ENCODE data around the gene GAL3ST3. TPM values are rescaled to one million over a fixed set of nuclear protein-coding genes. Genes with fewer than 3 reads are reported as not detected.

GAL3ST3 gene
- total RNA-seq, 1 donor from 2014 or later: 0.94 TPM

DNA sequence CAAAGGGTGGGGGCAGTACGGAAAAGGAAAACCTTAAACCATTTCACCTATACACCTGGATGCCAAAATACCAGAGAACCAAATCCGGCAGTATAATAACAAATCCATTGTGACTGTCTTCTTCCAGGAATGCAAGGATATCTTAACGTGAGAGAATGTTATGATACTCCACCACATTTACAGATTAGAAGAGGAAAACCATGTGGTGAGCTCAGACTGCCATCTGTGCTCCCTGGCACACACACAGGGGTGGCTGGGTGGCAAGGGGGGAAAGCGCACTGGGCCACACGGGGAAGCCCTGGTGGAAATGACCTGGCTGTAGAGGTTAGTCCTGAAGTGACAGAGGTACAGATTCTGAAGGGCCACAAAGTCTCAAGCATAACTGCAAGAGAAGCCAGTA lies 56.9 kb downstream of the GAL3ST3 start:
- Mint-ChIP-seq H3K36me3 (ENCODE audit: unreplicated experiment) (peaks cover 14% of the 10 kb centered on the region), H3K4me3 (ENCODE audit: unreplicated experiment) (no peak overlapping the region), H3K9me3 (ENCODE audit: unreplicated experiment) (no peaks in the 10 kb centered on the region), H3K27me3 (ENCODE audit: unreplicated experiment) (no peaks in the 10 kb centered on the region), H3K4me1 (ENCODE audit: unreplicated experiment) (peaks cover 5% of the 10 kb centered on the region), H3K27ac (ENCODE audit: unreplicated experiment) (no peak overlapping the region)
- DNase-seq (ENCODE audit: extremely low spot score, unreplicated experiment): no peak
- TF ChIP-seq, protein P1, sequence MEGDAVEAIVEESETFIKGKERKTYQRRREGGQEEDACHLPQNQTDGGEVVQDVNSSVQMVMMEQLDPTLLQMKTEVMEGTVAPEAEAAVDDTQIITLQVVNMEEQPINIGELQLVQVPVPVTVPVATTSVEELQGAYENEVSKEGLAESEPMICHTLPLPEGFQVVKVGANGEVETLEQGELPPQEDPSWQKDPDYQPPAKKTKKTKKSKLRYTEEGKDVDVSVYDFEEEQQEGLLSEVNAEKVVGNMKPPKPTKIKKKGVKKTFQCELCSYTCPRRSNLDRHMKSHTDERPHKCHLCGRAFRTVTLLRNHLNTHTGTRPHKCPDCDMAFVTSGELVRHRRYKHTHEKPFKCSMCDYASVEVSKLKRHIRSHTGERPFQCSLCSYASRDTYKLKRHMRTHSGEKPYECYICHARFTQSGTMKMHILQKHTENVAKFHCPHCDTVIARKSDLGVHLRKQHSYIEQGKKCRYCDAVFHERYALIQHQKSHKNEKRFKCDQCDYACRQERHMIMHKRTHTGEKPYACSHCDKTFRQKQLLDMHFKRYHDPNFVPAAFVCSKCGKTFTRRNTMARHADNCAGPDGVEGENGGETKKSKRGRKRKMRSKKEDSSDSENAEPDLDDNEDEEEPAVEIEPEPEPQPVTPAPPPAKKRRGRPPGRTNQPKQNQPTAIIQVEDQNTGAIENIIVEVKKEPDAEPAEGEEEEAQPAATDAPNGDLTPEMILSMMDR (IDR thresholded peaks at IDR 0.05): no peak

Other genes starting within 250 kb of the GAL3ST3 start
- 4.0 and 4.1 TPM in 2 replicates for gene SNX32, start 215.2 kb downstream of the GAL3ST3 start, total RNA-seq
- 939 and 946 TPM in 2 replicates for gene CFL1, start 191.0 kb downstream of the GAL3ST3 start, total RNA-seq
- 63.7 and 68.5 TPM in 2 replicates for gene MUS81, start 188.7 kb downstream of the GAL3ST3 start, total RNA-seq
- gene EFEMP2, start 176.4 kb downstream of the GAL3ST3 start, total RNA-seq: 130 and 131 TPM in 2 replicates
- gene CTSW, start 169.3 kb downstream of the GAL3ST3 start, total RNA-seq: not detected in 2 replicates
- gene FIBP, start 160.7 kb downstream of the GAL3ST3 start, total RNA-seq: 92.4 and 92.8 TPM in 2 replicates
- 35.2 and 39.0 TPM in 2 replicates for gene CCDC85B, start 158.5 kb downstream of the GAL3ST3 start, total RNA-seq
- 37.2 and 38.0 TPM in 2 replicates for gene FOSL1, start 148.8 kb downstream of the GAL3ST3 start, total RNA-seq
- gene C11orf68, start 130.1 kb downstream of the GAL3ST3 start, total RNA-seq: 81.2 and 83.5 TPM in 2 replicates
- 106 and 107 TPM in 2 replicates for gene DRAP1, start 129.7 kb downstream of the GAL3ST3 start, total RNA-seq
- not detected in 2 replicates for gene TSGA10IP, start 103.7 kb downstream of the GAL3ST3 start, total RNA-seq
- 45.5 and 55.9 TPM in 2 replicates for gene SART1, start 87.4 kb downstream of the GAL3ST3 start, total RNA-seq
- gene EIF1AD, start 47.0 kb downstream of the GAL3ST3 start, total RNA-seq: 34.6 and 38.1 TPM in 2 replicates
- 207 and 216 TPM in 2 replicates for gene BANF1, start 46.7 kb downstream of the GAL3ST3 start, total RNA-seq
- not detected in 2 replicates for gene CST6, start 37.2 kb downstream of the GAL3ST3 start, total RNA-seq
- gene CATSPER1, start 22.7 kb downstream of the GAL3ST3 start, total RNA-seq: 0.54 and 1.1 TPM in 2 replicates
- 193 and 198 TPM in 2 replicates for gene SF3B2, start 3.2 kb upstream of the GAL3ST3 start, total RNA-seq
- 83.8 and 84.9 TPM in 2 replicates for gene PACS1, start 21.1 kb upstream of the GAL3ST3 start, total RNA-seq
- 35.5 and 43.8 TPM in 2 replicates for gene KLC2, start 208.5 kb upstream of the GAL3ST3 start, total RNA-seq
- gene RAB1B, start 219.5 kb upstream of the GAL3ST3 start, total RNA-seq: 149 and 150 TPM in 2 replicates
- gene CNIH2, start 229.0 kb upstream of the GAL3ST3 start, total RNA-seq: 3.8 and 5.0 TPM in 2 replicates
- 140 and 146 TPM in 2 replicates for gene YIF1A, start 240.0 kb upstream of the GAL3ST3 start, total RNA-seq
- gene TMEM151A, start 242.7 kb upstream of the GAL3ST3 start, total RNA-seq: 0.46 and 0.55 TPM in 2 replicates